Uterus (tissue), 4 donors: ENCODE data around the gene SENP7. TPM values are rescaled to one million over a fixed set of nuclear protein-coding genes. Genes with fewer than 3 reads are reported as not detected.

ENCODE experiments used
- DNase-seq, 2 donors: peaks; one replicate each; pipeline ENCODE4 v3.0.0-alpha.2; 2019 to 2020
- H3K27ac ChIP-seq, 2 donors: fragments of 200-600 bp; sonication (generic); 1 replicate in 1 of 2; 2 replicates in 1 of 2; pipeline ENCODE4 v1.5.1; 2016 to 2018
- H3K27me3 ChIP-seq, 2 donors: fragments of 200-600 bp; sonication (generic); one replicate each; pipeline ENCODE4 v1.5.1; 2018 to 2019; ENCODE audit warnings: control low read depth in 1 of 2
- H3K36me3 ChIP-seq, 2 donors: fragments of 200-600 bp; sonication (generic); one replicate each; pipeline ENCODE4 v1.5.1; 2019; ENCODE audit warnings: control low read depth in 1 of 2
- H3K4me1 ChIP-seq, 2 donors: fragments of 200-600 bp; sonication (generic); one replicate each; pipeline ENCODE4 v1.5.1; 2018 to 2019; ENCODE audit warnings: control low read depth in 1 of 2
- H3K4me3 ChIP-seq, 2 donors: fragments of 200-600 bp; sonication (generic); 1 replicate in 1 of 2; 2 replicates in 1 of 2; pipeline ENCODE4 v1.5.1; 2018 to 2019; ENCODE audit warnings: mild to moderate bottlenecking in 1 of 2
- H3K9me3 ChIP-seq, 2 donors: fragments of 200-600 bp; sonication (generic); one replicate each; pipeline ENCODE4 v1.5.1; 2019; ENCODE audit warnings: control low read depth in 1 of 2
- CTCF ChIP-seq, 4 experiments: fragments of 200-600 bp in 2 of 4; fragments of 450-650 bp in 2 of 4; sonication (generic) in 2 of 4; IDR thresholded peaks; one replicate each; pipeline ENCODE4 v1.5.1; 2016 to 2019; ENCODE audit warnings: antibody characterized with exemption in 4 of 4, mild to moderate bottlenecking in 2 of 4, moderate library complexity in 1 of 4
- POLR2A ChIP-seq, 2 donors: fragments of 450-650 bp; IDR thresholded peaks; one replicate each; pipeline ENCODE4 v1.6.1; 2016; ENCODE audit warnings: antibody characterized with exemption in 2 of 2, mild to moderate bottlenecking in 1 of 2, moderate library complexity in 1 of 2
- intact Hi-C: fragments of 100-400 bp; cut with DNase I; formaldehyde crosslinking; loops from one replicate; pipeline ENCODE4 v1.15.1; 2023; ENCODE audit warnings: low total_unique reads
- small RNA-seq: library from RNA; depleted of rRNA; stranded (forward); fragments of <200 nt; gene quantifications from one replicate; pipeline ENCODE3, GENCODE V24; 2016
- total RNA-seq, 4 donors: library from RNA; depleted of rRNA in 3 of 4; stranded (reverse); fragments of >200 nt in 3 of 4; gene quantifications; one replicate each; pipeline versions ENCODE4 v1.1.0 to v1.2.4, GENCODE V29; 2014 to 2023
- donor health status: DM: yes; HTN: yes; CAD: no.

Gene SENP7
- total RNA-seq, 4 donors from 2014 or later: 28.7 to 101 (median 41.1) TPM

DNA sequence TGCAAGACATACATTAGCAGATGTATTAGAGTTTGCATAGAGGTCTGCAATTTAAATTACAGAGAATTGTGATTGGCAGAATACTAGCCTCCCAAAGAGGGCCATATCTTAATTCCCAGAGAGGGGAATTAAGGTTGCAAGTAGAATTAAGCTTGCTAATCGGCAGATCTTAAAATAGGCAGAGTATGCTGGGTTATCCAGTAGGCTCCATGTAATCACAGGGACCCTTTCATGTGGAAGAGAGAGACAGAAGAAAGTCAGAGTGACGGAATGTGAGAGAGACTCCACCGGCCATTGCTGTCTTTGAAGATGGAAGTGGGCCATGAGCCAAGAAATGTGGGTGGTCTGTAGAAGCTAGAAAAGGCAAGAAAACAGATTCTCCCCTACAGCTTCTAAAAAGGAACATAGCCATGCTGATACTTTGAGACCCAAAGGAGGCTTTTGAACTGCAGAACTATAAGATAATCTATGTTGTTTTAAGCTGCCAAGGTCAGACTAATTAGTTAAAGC, 231.4 kb downstream of the SENP7 start:
- Histone ChIP-seq H3K4me1 (no peaks in the 10 kb centered on the region), H3K27ac (no peak overlapping the region), H3K9me3 (no peaks in the 10 kb centered on the region), H3K4me3 (no peak overlapping the region), H3K36me3 (no peaks in the 10 kb centered on the region), H3K27me3 (no peaks in the 10 kb centered on the region)
- no peak for DNase-seq
- TF ChIP-seq CTCF (IDR thresholded peaks at IDR 0.05) (no peak), POLR2A (IDR thresholded peaks at IDR 0.05) (no peak)
- intact Hi-C loops: no loop called here

GRCh38 chr3:101279765-101280385, 233.1 kb downstream of the SENP7 start:
- Histone ChIP-seq H3K27me3 (no peaks in the 10 kb centered on the region), H3K27ac (no peak overlapping the region), H3K36me3 (no peaks in the 10 kb centered on the region), H3K4me1 (no peaks in the 10 kb centered on the region), H3K4me3 (no peak overlapping the region), H3K9me3 (no peaks in the 10 kb centered on the region)
- intact Hi-C loops: no loop called here
- DNase-seq: no peak
- no peak for TF ChIP-seq CTCF (IDR thresholded peaks at IDR 0.05)
- no peak for TF ChIP-seq POLR2A (IDR thresholded peaks at IDR 0.05)

GRCh38 chr3:101279162-101279561, 233.8 kb downstream of the SENP7 start:
- TF ChIP-seq POLR2A (IDR thresholded peaks at IDR 0.05): no peak
- no peak for TF ChIP-seq CTCF (IDR thresholded peaks at IDR 0.05)
- DNase-seq: no peak
- Histone ChIP-seq H3K36me3 (no peaks in the 10 kb centered on the region), H3K27me3 (no peaks in the 10 kb centered on the region), H3K4me1 (no peaks in the 10 kb centered on the region), H3K9me3 (no peaks in the 10 kb centered on the region), H3K27ac (no peak overlapping the region), H3K4me3 (no peak overlapping the region)
- intact Hi-C loops: no loop called here

DNA sequence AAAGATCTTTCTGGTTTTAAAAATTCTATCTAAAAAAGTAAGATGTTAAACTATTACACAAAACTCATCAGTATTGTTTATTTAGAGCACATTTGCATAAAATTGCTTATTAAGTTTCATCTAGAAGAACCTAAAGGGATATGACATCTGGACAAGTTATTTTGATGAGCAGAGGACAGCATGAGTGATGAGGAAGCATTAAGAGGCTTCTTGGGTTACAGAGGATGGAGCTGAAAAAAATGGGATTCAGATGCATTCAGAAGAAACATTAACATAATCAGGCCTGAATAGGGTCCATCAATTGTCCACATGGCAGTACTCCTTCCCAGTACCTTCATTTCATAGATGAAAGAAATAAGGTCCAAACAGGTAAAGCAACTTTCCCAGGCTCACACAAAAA, 234.3 kb downstream of the SENP7 start:
- H3K36me3 ChIP-seq: no peaks in the 10 kb centered on the region
- H3K27me3 ChIP-seq: no peaks in the 10 kb centered on the region

More for the DNA sequence above, 234.3 kb downstream of the SENP7 start:
- Histone ChIP-seq H3K4me1 (no peaks in the 10 kb centered on the region), H3K27ac (no peak overlapping the region), H3K4me3 (no peak overlapping the region), H3K9me3 (no peaks in the 10 kb centered on the region)
- TF ChIP-seq CTCF (IDR thresholded peaks at IDR 0.05) (no peak), POLR2A (IDR thresholded peaks at IDR 0.05) (no peak)
- DNase-seq: no peak
- intact Hi-C loops: no loop called here

Small RNA genes lying within 50 kb of the gene (small RNA-seq; reads per million reads assigned to genes)
- not detected for gene RF00019

Other genes with a start within 250 kb of the SENP7 start
- 1 to 10 TPM in 1 of 4 donors, under 1 TPM in 2, not detected in 1; under 0.01 to 2.6 (median 0.70) TPM for gene IMPG2, start 192.6 kb downstream of the SENP7 start, total RNA-seq
- 10 to 100 TPM in 3 of 4 donors, 1 to 10 TPM in 1; 3.1 to 47.8 (median 16.7) TPM for gene TRMT10C, start 48.7 kb upstream of the SENP7 start, total RNA-seq
- gene PCNP, start 61.0 kb upstream of the SENP7 start, total RNA-seq: 100 to 1,000 TPM in 3 of 4 donors, 10 to 100 TPM in 1; 66.6 to 218 (median 203) TPM
- 10 to 100 TPM; 16.1 to 42.0 (median 25.7) TPM for gene ZBTB11, start 163.9 kb upstream of the SENP7 start, total RNA-seq
- 1,000 to 10,000 TPM; 1,386 to 3,757 (median 1,892) TPM for gene RPL24, start 173.5 kb upstream of the SENP7 start, total RNA-seq
- gene CEP97, start 211.4 kb upstream of the SENP7 start, total RNA-seq: 10 to 100 TPM in 3 of 4 donors, 1 to 10 TPM in 1; 5.1 to 39.5 (median 17.0) TPM